ENCODE data around the gene IFIT2.

DNA sequence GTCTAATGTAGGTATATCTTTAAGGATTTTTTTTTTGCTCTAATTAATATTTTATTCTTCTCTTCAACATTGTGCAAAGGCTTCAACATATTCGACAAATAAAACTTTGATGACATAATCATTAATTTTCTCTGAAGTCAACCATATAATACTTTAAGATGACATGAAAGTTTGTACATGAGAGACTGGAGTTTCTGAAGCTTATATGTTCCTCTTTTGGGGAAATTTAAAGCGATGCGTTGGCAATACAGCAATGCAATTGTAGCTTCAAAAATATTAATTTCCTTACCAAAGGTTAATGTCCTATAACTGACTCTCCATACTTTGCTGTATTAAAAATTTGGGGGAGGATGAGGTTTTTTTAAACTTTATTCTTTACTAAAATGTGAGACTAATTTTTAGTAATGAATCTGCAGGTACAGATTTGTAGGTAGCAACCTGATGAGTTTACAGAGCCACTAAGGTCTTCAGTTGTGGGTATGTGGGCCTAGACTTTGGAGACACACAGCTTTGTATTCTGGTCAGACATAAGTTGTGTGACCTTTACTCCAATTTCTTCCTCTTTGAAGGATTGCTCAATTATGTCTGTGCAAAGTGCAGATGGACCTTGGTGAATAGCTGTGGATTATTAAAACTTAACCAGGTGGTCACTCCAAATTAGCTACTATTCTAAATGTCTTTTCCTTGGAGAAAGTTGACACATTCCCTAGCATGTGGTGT lies 32.3 kb upstream of the IFIT2 start:
- TF ChIP-seq POLR2AphosphoS5 (IDR thresholded peaks at IDR 0.05; ENCODE audit: low read depth, low read length) (no peak), TAF1 (IDR thresholded peaks at IDR 0.05; ENCODE audit: borderline replicate concordance, insufficient read depth, low read length) (no peak)
- TF ChIP-seq, protein P1, sequence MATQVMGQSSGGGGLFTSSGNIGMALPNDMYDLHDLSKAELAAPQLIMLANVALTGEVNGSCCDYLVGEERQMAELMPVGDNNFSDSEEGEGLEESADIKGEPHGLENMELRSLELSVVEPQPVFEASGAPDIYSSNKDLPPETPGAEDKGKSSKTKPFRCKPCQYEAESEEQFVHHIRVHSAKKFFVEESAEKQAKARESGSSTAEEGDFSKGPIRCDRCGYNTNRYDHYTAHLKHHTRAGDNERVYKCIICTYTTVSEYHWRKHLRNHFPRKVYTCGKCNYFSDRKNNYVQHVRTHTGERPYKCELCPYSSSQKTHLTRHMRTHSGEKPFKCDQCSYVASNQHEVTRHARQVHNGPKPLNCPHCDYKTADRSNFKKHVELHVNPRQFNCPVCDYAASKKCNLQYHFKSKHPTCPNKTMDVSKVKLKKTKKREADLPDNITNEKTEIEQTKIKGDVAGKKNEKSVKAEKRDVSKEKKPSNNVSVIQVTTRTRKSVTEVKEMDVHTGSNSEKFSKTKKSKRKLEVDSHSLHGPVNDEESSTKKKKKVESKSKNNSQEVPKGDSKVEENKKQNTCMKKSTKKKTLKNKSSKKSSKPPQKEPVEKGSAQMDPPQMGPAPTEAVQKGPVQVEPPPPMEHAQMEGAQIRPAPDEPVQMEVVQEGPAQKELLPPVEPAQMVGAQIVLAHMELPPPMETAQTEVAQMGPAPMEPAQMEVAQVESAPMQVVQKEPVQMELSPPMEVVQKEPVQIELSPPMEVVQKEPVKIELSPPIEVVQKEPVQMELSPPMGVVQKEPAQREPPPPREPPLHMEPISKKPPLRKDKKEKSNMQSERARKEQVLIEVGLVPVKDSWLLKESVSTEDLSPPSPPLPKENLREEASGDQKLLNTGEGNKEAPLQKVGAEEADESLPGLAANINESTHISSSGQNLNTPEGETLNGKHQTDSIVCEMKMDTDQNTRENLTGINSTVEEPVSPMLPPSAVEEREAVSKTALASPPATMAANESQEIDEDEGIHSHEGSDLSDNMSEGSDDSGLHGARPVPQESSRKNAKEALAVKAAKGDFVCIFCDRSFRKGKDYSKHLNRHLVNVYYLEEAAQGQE (IDR thresholded peaks at IDR 0.05; ENCODE audit: insufficient read depth in 1 of 2, low read depth in 2 of 2, low read length in 2 of 2) = no peak

All from PFSK-1 (cell line).